Measurements from ENCODE around the gene IL17RD.

DNA sequence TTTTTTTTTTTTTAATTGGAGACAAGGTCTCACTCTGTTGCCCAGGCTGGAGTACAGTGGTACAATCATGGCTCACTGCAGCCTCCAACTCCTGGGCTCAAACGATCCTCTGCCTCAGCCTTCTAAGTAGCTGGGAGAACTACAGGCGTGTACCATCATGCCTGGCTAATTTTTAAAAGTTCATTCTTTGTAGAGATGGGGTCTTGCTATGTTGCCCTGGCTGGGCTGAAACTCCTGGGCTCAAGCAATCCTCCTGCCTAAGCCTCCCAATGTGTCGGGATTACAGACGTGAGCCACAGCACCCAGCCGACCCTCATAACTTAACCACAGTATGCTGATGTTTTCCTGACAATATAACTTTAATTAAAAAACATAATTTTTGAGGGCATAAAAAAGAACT, 24.3 kb downstream of the IL17RD start:
- TF ChIP-seq CTCF (IDR thresholded peaks at IDR 0.05): no peak
- TF ChIP-seq POLR2A (IDR thresholded peaks at IDR 0.05): no peak
